Measurements from ENCODE around the gene BDKRB1.

The BDKRB1 gene

DNA sequence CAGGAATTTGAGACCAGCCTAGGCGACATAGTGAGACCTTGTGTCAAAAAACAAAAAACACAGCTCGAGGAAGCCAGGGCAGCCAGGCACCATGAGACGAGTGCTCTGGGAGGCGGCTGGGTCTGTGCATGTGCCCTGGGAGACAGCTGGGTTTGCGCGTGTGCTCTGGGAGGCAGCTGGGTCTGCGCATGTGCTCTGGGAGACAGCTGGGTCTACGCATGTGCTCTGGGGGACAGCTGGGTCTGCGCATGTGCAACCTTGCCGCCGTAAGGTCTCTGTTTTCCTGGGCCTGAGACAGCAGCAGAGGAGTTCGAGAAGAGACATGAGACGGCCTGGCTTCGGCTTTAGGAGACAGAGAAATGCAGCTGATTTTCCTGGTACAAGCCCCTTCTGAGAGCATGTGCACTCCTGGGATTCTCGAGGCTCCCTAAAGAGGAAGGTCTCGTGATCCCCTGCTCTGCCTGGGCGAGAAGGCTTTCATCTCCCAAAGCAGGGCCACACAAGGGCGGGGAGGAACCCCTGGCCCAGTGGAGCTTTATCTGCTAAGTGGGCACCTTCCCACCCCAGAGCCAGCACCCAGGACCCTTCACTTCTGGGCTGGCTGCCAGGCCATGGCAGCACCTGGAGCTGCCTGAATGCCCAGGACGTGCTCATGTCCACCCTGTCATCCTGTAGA lies 3.5 kb upstream of the BDKRB1 start:
- TF ChIP-seq FOXP2 (optimal IDR thresholded peaks at IDR 0.05; ENCODE audit: borderline replicate concordance, extremely low read depth, extremely low read length, insufficient read depth) (no peak), SIN3A (IDR thresholded peaks at IDR 0.05; ENCODE audit: borderline replicate concordance, insufficient read depth, low read length) (no peak), TAF1 (IDR thresholded peaks at IDR 0.05; ENCODE audit: borderline replicate concordance, insufficient read depth, low read length) (no peak), POLR2AphosphoS5 (IDR thresholded peaks at IDR 0.05; ENCODE audit: low read depth, low read length) (no peak)
- TF ChIP-seq, protein P1, sequence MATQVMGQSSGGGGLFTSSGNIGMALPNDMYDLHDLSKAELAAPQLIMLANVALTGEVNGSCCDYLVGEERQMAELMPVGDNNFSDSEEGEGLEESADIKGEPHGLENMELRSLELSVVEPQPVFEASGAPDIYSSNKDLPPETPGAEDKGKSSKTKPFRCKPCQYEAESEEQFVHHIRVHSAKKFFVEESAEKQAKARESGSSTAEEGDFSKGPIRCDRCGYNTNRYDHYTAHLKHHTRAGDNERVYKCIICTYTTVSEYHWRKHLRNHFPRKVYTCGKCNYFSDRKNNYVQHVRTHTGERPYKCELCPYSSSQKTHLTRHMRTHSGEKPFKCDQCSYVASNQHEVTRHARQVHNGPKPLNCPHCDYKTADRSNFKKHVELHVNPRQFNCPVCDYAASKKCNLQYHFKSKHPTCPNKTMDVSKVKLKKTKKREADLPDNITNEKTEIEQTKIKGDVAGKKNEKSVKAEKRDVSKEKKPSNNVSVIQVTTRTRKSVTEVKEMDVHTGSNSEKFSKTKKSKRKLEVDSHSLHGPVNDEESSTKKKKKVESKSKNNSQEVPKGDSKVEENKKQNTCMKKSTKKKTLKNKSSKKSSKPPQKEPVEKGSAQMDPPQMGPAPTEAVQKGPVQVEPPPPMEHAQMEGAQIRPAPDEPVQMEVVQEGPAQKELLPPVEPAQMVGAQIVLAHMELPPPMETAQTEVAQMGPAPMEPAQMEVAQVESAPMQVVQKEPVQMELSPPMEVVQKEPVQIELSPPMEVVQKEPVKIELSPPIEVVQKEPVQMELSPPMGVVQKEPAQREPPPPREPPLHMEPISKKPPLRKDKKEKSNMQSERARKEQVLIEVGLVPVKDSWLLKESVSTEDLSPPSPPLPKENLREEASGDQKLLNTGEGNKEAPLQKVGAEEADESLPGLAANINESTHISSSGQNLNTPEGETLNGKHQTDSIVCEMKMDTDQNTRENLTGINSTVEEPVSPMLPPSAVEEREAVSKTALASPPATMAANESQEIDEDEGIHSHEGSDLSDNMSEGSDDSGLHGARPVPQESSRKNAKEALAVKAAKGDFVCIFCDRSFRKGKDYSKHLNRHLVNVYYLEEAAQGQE (IDR thresholded peaks at IDR 0.05; ENCODE audit: insufficient read depth in 1 of 2, low read depth in 2 of 2, low read length in 2 of 2) = no peak

DNA sequence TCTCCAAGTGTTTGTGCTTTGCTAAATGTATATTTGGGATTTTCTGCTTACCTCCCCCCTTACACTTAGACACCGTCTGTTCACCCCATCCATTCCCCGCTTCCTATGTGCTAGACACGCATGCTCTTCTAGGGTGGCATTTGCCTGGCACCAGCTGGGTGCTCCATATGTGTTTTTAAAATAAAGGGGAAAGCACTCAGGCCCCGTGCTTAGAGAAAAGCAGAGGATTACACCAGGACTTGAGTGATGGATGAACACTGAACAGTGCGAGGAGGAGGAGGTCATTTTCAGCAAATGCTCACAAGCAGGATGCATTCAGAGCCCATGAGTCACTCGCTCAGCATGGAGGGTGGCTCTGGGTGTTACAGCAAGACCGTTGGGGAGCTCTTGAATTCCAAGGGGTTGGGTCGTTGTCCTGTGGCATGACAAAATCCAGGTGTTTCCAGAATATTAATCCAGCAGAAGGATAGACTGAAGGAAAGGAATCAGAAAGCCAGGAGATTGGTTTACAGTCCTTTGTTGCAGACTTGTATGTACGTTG lies 2.9 kb upstream of the BDKRB1 start:
- TF ChIP-seq SIN3A (IDR thresholded peaks at IDR 0.05; ENCODE audit: borderline replicate concordance, insufficient read depth, low read length) (no peak), TAF1 (IDR thresholded peaks at IDR 0.05; ENCODE audit: borderline replicate concordance, insufficient read depth, low read length) (no peak), POLR2AphosphoS5 (IDR thresholded peaks at IDR 0.05; ENCODE audit: low read depth, low read length) (no peak), FOXP2 (optimal IDR thresholded peaks at IDR 0.05; ENCODE audit: borderline replicate concordance, extremely low read depth, extremely low read length, insufficient read depth) (no peak)
- TF ChIP-seq, protein P1 (IDR thresholded peaks at IDR 0.05; ENCODE audit: insufficient read depth in 1 of 2, low read depth in 2 of 2, low read length in 2 of 2) = no peak

DNA sequence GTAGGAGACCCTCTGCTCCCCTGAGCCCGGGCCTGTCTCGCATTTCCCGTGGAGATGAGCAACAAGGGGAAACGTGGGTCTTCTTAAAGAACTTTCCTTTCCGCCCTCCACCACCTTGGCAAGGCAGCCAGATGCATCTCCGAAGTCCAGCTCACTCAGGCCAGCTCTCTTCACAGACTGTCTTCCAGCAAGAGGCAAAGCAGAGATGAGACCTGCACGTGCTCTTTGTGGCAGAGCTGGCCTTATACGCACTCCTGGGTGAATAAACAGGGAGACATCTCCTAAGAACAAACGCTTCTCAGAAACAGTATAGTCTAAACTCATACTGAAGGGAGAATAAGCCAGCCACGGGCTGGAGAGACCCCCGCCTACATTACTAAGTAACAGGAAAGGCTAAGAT lies 1.3 kb upstream of the BDKRB1 start:
- TF ChIP-seq FOXP2 (optimal IDR thresholded peaks at IDR 0.05; ENCODE audit: borderline replicate concordance, extremely low read depth, extremely low read length, insufficient read depth) (no peak), POLR2AphosphoS5 (IDR thresholded peaks at IDR 0.05; ENCODE audit: low read depth, low read length) (no peak), TAF1 (IDR thresholded peaks at IDR 0.05; ENCODE audit: borderline replicate concordance, insufficient read depth, low read length) (no peak), SIN3A (IDR thresholded peaks at IDR 0.05; ENCODE audit: borderline replicate concordance, insufficient read depth, low read length) (no peak)
- TF ChIP-seq, protein P1 (IDR thresholded peaks at IDR 0.05; ENCODE audit: insufficient read depth in 1 of 2, low read depth in 2 of 2, low read length in 2 of 2) = no peak

DNA sequence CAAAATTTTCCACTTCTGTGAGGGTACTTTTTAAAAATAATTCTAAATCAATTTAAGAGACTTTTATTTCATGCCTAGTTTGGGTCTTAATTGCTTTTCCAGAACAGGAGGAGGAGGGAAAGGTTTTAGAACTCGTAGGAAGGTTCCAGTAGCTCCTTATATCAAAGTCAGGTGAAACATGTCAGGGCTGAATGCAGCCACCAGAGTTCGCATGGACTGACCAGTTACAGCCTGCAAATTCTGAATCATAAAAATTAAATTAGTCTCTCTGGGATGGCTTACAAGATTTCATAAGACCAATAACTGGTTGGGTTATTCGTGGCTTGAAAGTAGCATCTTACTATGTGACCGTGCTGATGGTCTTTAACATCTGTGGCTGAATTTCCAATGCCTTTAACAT lies 397 bp downstream of the BDKRB1 start:
- TF ChIP-seq TAF1 (IDR thresholded peaks at IDR 0.05; ENCODE audit: borderline replicate concordance, insufficient read depth, low read length) (no peak), FOXP2 (optimal IDR thresholded peaks at IDR 0.05; ENCODE audit: borderline replicate concordance, extremely low read depth, extremely low read length, insufficient read depth) (no peak), SIN3A (IDR thresholded peaks at IDR 0.05; ENCODE audit: borderline replicate concordance, insufficient read depth, low read length) (no peak)

DNA sequence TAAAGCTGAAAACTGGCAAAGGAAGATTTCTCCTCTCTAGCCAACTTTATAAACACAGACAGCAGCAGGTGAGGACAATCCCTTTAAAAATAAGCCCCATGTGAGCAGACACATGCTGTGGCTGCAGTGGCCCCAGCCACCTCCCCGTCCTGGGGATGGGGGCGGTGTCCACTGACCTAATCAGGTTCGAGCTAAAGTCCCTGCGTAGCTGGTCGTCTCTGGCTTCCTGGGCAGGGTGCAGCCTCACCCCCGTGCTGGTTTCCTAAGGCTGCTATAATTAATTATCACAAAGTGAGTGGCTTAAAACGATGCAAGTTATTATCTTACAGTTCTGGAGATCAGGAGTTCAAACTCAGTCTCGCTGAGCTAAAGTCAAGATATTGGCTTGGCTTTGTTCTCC lies 1.0 kb downstream of the BDKRB1 start:
- TF ChIP-seq TAF1 (IDR thresholded peaks at IDR 0.05; ENCODE audit: borderline replicate concordance, insufficient read depth, low read length) = no peak
- no peak for TF ChIP-seq FOXP2 (optimal IDR thresholded peaks at IDR 0.05; ENCODE audit: borderline replicate concordance, extremely low read depth, extremely low read length, insufficient read depth)
- TF ChIP-seq SIN3A (IDR thresholded peaks at IDR 0.05; ENCODE audit: borderline replicate concordance, insufficient read depth, low read length) = no peak
- TF ChIP-seq, protein P1 (IDR thresholded peaks at IDR 0.05; ENCODE audit: insufficient read depth in 1 of 2, low read depth in 2 of 2, low read length in 2 of 2) = no peak
- no peak for TF ChIP-seq POLR2AphosphoS5 (IDR thresholded peaks at IDR 0.05; ENCODE audit: low read depth, low read length)

All from PFSK-1 (cell line).